Ovary (tissue), 9 donors: Measurements from ENCODE around the gene GNE. TPM values are rescaled to one million over a fixed set of nuclear protein-coding genes. Genes with fewer than 3 reads are reported as not detected.

ENCODE experiments used
- DNase-seq, 5 donors: peaks; one replicate each; pipeline ENCODE4 v3.0.0-alpha.2; 2019 to 2020
- H3K27ac ChIP-seq, 2 donors: fragments of 200-600 bp; one replicate each; pipeline versions ENCODE4 v1.5.1 to v1.8.0; 2019 to 2022
- H3K27me3 ChIP-seq: fragments of 200-600 bp; one replicate; pipeline ENCODE4 v1.8.0; 2022
- H3K36me3 ChIP-seq: fragments of 200-600 bp; sonication (generic); one replicate; pipeline ENCODE4 v1.5.1; 2019
- H3K4me1 ChIP-seq: one replicate; pipeline ENCODE4 v1.8.1; 2013; ENCODE audit warnings: mild to moderate bottlenecking, moderate library complexity; ENCODE audit not compliant: insufficient read depth
- H3K4me3 ChIP-seq: fragments of 200-600 bp; sonication (generic); one replicate; pipeline ENCODE4 v1.5.1; 2017
- H3K9me3 ChIP-seq, 2 donors: fragments of 200-600 bp in 1 of 2; sonication (generic) in 1 of 2; one replicate each; pipeline versions ENCODE4 v1.5.1 to v1.8.1; 2013 to 2019; ENCODE audit warnings: mild to moderate bottlenecking in 1 of 2, moderate library complexity in 1 of 2
- CTCF ChIP-seq, 3 donors: fragments of 450-650 bp in 2 of 3; fragments of 200-600 bp in 1 of 3; IDR thresholded peaks; one replicate each; pipeline versions ENCODE4 v1.5.1 to v1.8.0; 2016 to 2022; ENCODE audit warnings: antibody characterized with exemption in 3 of 3, mild to moderate bottlenecking in 1 of 3
- EP300 ChIP-seq: sonication (generic); formaldehyde crosslinking; IDR thresholded peaks from one replicate; pipeline ENCODE4 v1.6.1; 2017; ENCODE audit warnings: antibody characterized with exemption
- POLR2A ChIP-seq: fragments of 450-650 bp; IDR thresholded peaks from one replicate; pipeline ENCODE4 v1.6.1; 2017; ENCODE audit warnings: antibody characterized with exemption, mild to moderate bottlenecking, moderate library complexity
- WGBS, 3 donors: extraction: QIAGEN DNeasy Blood & Tissue Kit in 1 of 3; methylation state at CpG; one replicate each; pipeline versions ENCODE4 v1.1.5 to v1.1.7; 2013 to 2017; 5-methylcytosine and 5-hydroxymethylcytosine counted together
- intact Hi-C, 4 donors: fragments of 100-400 bp; cut with DNase I; formaldehyde crosslinking; loops; one replicate each; pipeline versions ENCODE4 v1.11.0 to v1.15.1; 2022 to 2023
- polyA plus RNA-seq, 2 donors: library from polyadenylated mRNA; stranded (reverse); fragments of 200-250 nt in 1 of 2; fragments of 350-450 nt in 1 of 2; fragmentation: Illumina TruSeq in 1 of 2; extraction: RNeasy Lipid Tissue Mini Kit (QIAGEN cat#74804) in 1 of 2; gene quantifications; one replicate each; pipeline ENCODE4 v1.2.3, GENCODE V29; 2013 to 2014
- total RNA-seq, 7 donors: library from RNA; depleted of rRNA in 2 of 7; stranded (reverse); fragments of >200 nt in 2 of 7; fragmentation: NEBNext Ultra II Directional in 3 of 7; extraction: Animal tissue kit (Norgen Biotek cat#: 25700) in 3 of 7; gene quantifications; one replicate each; pipeline versions ENCODE4 v1.1.0 to v1.2.4, GENCODE V29; 2016 to 2023
- donor health status: DM: no; HTN: no; CAD: no; lungs with moderate emphysema.
- donor health status: DM: no; HTN: no; CAD: no.
- donor health status: Bipolar disorder and iron deficiency.
- donor health status: DM: yes; HTN: yes; CAD: no.
- donor health status: DM: no; HTN: no; CAD: no.
- donor health status: DM: yes; HTN: yes; CAD: no.

The GNE gene
- total and polyA plus RNA-seq, 9 donors: 13.0 to 34.1 (median 22.9) TPM

- Histone ChIP-seq H3K27me3 (no peaks in the 10 kb centered on the region), H3K27ac (no peak overlapping the region), H3K9me3 (peaks cover 0 to 7% of the 10 kb centered on the region in 2 donors), H3K36me3 (no peaks in the 10 kb centered on the region), H3K4me1 (peaks cover 2% of the 10 kb centered on the region), H3K4me3 (no peak overlapping the region)
- intact Hi-C loops: no loop called here
- no peak for DNase-seq
- WGBS, 3 donors: 92 to 95% (median 94%) methylated on average over 5 of the region's 5 CpGs
- TF ChIP-seq CTCF (IDR thresholded peaks at IDR 0.05): no peak
- TF ChIP-seq EP300: no peak
- TF ChIP-seq POLR2A: no peak
These were observed 40.2 kb downstream of the GNE start for GRCh38 chr9:36218011-36218410.

GRCh38 chr9:36217256-36217968 lies 40.8 kb downstream of the GNE start:
- intact Hi-C loops: no loop called here
- H3K4me1 ChIP-seq: peaks cover 2% of the 10 kb centered on the region
- TF ChIP-seq CTCF (IDR thresholded peaks at IDR 0.05): no peak
- TF ChIP-seq EP300: no peak
- TF ChIP-seq POLR2A: no peak
- 62 to 64% (median 63%) methylated on average over 13 of the region's 13 CpGs for WGBS, 3 donors
- no peaks in the 10 kb centered on the region for H3K27me3 ChIP-seq
- H3K27ac ChIP-seq: no peak overlapping the region
- H3K9me3 ChIP-seq: peaks cover 0 to 2% of the 10 kb centered on the region in 2 donors
- H3K4me3 ChIP-seq: no peak overlapping the region
- H3K36me3 ChIP-seq: no peaks in the 10 kb centered on the region
- DNase-seq: no peak

GRCh38 chr9:36214571-36214970 lies 43.7 kb downstream of the GNE start:
- no peak for TF ChIP-seq CTCF (IDR thresholded peaks at IDR 0.05)
- TF ChIP-seq EP300: no peak
- TF ChIP-seq POLR2A: no peak
- H3K27me3 ChIP-seq: no peaks in the 10 kb centered on the region
- no peak overlapping the region for H3K4me3 ChIP-seq
- no peaks in the 10 kb centered on the region for H3K36me3 ChIP-seq
- H3K4me1 ChIP-seq: peaks cover 12% of the 10 kb centered on the region
- no peaks in the 10 kb centered on the region for H3K9me3 ChIP-seq
- peak overlapping the region in 1 of 2 donors; percentile 36 for H3K27ac ChIP-seq
- no peak for DNase-seq
- intact Hi-C loops: no loop called here

- no peaks in the 10 kb centered on the region for H3K9me3 ChIP-seq
- no peak overlapping the region for H3K4me3 ChIP-seq
- intact Hi-C loops: no loop called here
- no peaks in the 10 kb centered on the region for H3K27me3 ChIP-seq
- H3K27ac ChIP-seq: peak overlapping the region in 1 of 2 donors; percentile 36
- TF ChIP-seq CTCF (IDR thresholded peaks at IDR 0.05) (no peak), POLR2A (no peak), EP300 (no peak)
- H3K4me1 ChIP-seq: peaks cover 12% of the 10 kb centered on the region
- DNase-seq: peak in 4 of 5 donors; percentile 25 to 61 (median 48)
- no peaks in the 10 kb centered on the region for H3K36me3 ChIP-seq
- 48 to 50% (median 49%) methylated on average over 4 of the region's 4 CpGs for WGBS, 3 donors
These were observed 44.3 kb downstream of the GNE start for GRCh38 chr9:36213989-36214388.
